ENCODE results near the gene MYNN.
"Not testable (repeated sequence)": the region's sequence is repeated elsewhere in the genome, so short reads cannot be mapped to it uniquely, and the experiment has no call there.

Gene MYNN

DNA sequence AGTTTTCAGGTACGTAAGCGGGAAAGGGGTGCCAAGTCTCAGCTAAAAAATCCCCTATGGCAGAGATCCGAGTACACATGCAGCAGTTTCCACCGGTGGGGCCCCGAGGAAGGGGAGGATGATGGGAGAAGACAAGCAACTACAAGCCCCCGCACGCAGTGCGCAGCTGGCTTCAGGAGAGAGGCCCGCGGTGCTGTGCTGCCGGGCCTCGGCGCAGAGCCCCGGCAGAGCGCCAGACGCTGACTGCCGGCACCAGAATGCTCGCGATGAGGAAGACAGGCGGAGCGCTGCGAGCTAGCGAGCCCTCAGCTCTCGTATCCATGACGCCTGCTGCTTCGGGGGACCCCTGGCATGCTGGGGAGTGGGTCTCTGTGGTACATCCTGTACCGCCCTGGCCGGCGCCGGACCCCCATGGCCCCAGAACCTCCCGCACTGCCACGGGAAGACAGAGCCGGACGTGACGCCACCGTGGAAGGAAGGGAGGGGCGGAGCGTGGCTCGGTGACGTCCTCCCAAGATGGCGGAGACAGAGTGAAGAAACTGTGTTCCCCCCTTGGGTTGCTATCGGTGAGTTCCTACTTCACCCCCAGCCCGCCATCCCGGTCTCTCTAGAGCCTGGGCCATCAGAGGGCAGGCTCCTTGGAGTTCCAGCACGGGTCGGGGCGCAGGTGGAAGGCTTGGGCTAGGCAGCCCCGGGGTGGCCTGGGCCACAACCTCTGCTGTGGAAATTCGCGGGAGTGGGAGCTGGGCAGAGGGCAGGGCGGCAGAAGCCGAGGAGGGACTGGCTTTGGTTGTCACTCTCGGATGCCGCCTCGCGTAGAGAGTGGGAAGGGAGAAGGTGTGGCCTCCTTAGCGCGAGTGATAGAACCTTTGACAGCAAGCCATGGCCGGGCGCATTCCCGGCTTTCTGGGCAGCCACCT lies at the start of gene MYNN:
MYNN (plus strand) TSS at position 500 of the 920 bp plus-strand sequence. CDS start 900 bp downstream, outside the sequence.
- peak; percentile 90 for DNase-seq (ENCODE audit: low read depth)

DNA sequence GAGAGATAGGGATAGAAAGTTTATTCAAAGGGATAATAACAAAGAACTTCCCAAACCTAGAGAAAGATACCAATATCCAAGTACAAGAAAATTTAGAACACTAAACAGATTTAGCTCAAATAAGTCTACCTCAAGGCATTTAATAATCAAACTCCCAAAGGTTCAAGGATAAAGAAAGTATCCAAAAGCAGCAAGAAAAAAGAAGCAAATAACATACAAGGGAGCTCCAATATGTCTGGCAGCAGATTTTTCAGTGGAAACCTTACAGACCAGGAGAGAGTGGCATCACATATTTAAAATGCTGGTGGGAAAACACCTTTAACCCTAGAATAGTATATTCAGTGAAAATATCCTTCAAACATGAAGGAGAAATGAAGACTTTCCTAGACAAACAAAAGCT lies 41.3 kb upstream of the MYNN start:
- DNase-seq (ENCODE audit: low read depth), result not testable (repeated sequence)

DNA sequence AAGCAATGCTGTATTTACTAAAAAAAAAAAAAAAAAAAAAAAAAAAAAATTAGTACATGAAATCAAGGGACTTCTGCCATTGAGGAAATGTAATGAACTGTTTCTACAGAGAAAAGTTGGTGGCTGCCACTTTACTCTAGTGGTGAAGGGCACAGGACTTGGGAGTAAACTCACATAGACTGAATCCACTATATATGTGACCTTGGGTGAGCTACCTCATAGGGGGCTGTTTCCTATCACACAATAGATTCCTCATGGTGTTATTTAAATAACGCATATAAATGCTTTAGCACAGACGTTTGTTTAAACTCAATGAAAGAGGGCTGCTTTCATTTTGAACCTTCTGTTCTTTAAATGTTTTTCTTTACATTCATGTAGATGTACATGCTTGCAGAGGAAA lies 34.1 kb upstream of the MYNN start:
- DNase-seq (ENCODE audit: low read depth), result no peak

DNA sequence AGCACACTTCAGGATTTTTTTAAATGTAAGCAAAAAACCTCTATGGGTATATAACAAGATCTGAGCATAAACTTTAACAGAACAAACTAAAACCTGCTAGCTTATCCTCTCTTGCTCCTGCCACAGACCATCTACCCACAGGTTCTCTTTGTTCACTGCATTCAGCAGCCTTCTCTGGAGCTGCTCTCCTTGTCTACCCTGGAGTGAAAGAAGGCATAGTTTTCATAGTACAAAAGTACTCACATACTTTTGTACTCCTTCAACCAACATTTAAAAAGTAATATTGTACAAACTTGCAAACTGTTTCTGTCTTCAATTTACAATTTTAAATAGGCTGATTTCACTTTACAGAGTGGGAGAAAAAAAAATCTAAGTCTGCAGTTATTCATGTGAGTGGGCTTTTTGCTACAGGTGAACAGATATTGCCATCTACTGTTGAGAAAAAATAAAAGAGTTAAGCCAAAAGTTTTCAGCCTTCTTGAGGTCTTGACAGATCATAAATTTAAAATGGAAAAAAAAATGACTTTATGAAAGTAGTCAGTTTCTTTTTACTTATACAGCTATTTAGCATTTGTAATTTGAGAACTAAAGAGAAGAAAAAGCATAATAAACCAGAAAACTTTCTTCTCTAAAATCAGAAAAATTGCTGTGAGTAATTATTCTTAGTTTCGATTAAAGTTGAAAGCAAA lies 28.7 kb upstream of the MYNN start:
- DNase-seq (ENCODE audit: low read depth), result no peak

DNA sequence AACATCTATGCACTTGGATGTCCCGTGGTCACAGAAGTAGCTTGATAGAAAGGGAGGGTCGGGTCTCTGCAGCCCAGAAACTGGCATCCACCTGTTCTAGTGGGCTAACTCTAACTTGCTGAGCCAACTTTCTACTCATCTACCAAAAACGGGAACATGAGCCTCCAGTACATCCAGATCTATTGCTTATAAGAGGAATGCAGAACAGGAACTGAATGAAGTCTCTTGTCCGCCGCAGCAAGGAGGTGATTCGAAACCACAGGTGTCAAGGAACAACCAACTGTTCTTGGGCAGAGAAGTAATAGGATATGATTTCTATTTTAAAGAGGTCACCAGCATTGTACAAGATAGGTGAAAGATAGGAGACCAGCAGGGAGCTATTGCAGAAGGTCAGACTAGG lies 26.3 kb upstream of the MYNN start:
- DNase-seq (ENCODE audit: low read depth), result no peak

DNA sequence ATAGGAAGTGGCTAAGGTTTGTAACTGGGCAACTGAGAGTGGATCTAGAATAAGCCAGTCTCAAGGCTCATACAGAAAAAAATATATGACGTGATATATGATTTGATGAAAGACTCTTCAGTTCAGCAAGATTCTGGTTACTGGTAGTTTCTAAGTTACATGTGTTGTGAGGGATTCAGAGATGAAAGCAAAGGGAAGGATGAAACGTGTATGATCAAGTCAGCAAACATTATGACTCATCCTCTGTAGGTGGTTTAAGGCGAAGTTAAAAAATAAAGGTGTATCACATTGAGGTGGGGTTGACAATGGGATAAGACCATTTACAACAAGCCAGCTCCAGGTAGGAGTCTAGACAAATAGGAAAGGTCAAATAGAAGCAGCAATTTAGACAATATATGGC lies 24.5 kb upstream of the MYNN start:
- DNase-seq (ENCODE audit: low read depth), result no peak

DNA sequence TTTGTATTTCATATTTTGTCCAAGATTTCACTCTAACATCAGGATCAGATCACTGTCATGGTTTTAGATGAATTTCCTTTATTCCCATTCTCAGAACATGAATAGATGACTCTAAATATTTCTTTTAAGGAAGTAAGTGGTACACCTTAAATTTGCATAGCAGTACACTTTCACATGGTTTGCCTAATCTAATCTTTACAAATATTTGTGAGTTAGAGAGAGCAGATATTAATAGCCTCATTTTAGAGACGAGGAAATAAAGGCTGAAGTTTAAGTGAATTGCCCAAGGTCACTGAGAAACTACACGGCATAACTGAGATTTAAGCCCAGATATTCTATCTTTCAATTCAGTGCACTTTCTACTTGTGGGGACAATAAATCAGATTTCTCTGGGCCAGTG lies 22.5 kb upstream of the MYNN start:
- DNase-seq (ENCODE audit: low read depth), result no peak

DNA sequence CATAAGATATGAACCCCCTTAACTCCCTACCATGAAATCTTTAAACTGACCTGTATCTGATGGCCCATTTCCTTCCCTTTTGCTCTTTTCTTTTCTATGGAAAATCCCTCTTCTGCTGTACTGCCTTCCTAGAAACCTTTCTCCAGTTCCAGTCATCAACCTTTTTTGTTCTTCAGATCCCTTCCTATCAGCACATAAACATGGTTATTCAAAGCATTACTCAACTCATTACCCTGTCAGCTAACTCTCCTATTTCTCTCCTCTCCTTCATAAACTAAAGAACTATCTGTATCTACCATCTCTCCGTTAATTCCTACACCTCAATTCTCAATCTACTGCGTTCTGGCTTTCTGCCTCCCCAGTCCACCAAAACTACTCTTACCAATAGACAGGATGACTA lies 21.3 kb upstream of the MYNN start:
- DNase-seq (ENCODE audit: low read depth), result no peak

DNA sequence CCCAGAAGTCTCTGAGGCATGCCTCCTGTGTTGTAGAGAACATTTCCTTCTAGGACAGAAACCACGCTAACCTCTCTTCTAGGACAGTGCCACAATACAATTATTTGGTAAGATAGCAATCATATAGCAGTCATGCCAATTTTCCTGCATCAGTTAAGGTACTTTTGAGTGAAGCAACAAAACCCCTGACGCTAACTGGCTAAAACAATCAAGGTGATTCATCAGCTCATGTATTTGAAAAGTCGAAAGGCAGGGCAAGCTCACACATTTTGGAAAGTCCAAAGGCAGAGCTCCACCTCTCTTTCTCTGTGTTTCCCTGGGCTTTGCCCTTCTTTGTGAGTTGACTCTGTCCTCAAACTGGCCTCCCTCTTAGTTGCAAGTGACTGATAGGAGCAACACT lies 18.5 kb upstream of the MYNN start:
- no peak for DNase-seq (ENCODE audit: low read depth)

DNA sequence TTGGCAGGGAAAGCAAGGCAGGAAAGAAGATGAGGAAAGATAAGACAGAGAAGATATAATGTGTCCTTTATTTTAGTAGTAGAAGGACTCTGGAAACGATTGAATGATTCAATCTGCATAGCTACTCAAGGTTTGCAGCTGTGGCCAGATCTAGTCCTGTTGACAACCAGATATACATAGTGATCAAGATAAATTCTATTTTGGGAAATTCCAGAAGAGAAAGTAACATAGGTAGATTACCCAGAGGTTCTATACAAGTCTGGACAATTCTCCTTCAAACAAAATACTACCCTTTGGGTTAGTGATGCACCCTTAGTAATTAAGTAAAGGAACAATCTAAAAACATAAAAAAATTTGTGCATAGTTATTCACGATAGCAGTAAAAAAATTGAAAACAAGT lies 17.7 kb upstream of the MYNN start:
- DNase-seq (ENCODE audit: low read depth), result no peak

DNA sequence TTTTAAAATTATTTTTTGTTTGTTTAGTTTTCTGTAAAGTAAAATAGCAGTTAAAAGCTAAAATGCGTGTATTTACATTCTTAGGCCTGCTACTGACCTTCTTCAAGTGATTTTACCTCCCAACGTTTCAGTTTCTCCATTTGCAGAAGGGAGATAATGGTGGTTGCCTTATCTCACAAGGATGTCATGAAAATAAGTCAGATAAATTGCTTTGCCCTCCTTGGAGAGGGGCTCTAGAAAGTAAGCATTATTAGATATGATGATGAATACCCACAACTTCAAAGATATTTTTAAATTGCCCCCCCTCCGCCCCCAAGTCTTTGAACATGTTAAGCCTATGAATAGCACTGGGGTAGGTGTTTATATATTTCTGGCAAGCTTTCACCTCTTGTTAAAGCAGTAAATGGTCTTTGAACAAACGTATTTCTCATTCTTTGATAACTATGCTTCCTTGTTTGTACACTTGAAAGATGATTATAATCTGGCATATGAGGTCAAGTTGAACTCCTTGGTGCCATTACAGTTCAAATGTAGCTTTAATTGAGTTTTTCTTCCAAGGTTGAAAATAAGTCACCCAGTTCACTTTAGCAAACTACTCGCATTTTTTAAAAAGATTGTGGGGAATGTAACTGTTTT lies 14.7 kb upstream of the MYNN start:
- no peak for DNase-seq (ENCODE audit: low read depth)

DNA sequence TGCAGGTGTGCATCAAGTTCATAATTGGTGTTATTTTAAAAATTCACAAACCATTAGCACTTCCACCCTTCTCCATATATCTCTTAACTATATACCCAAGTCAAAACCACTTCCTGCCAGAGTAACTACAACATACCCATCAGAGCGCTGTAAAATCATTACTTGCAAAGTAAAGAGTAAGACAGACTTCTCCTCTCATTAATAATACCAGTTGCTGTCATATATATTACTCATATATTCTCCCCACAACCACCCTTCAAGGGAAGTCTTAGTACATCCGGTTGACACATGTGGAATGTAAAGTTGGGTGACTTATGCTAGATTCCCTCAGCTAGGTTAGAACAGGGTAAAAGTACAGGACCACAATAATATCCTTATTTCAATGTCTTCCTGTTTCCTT lies 13.9 kb upstream of the MYNN start:
- no peak for DNase-seq (ENCODE audit: low read depth)

DNA sequence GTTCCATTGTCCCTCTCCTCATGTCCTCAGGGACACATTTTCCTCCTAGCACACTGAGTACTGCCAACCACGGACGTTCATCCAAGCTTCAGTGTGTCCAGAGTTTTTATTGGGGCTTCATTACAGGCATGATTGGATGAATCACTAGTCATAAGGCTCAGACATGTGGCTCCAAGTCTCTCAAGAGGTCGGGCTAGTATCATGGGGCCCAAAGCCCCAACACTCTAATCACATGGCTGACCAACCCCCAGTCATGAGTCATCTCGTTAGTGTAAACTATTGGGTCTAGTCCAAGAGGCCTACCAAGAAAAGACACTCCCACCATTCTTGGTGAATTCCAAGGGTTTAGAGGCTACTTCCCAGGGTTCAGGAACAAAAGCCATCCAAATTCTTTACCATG lies 12.7 kb upstream of the MYNN start:
- no peak for DNase-seq (ENCODE audit: low read depth)

DNA sequence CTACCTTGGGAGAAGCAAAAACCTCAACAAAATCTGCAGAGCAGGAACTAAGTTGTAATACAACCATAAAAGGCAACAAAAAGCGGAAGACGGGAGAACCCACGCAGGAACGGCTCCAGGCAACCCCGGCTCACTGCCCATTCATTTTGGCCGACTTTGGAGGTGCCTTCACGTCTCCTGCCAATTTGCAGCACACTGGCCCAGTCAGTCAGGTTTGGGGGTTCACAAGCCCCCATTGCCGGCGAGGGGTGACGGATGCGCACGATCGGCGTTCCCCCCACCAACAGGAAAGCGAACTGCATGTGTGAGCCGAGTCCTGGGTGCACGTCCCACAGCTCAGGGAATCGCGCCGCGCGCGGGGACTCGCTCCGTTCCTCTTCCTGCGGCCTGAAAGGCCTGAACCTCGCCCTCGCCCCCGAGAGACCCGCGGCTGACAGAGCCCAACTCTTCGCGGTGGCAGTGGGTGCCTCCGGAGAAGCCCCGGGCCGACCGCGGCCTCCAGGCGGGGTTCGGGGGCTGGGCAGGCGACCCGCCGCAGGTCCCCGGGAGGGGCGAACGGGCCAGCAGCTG lies 8.8 kb upstream of the MYNN start:
- DNase-seq (ENCODE audit: low read depth), result peak; percentile 54

DNA sequence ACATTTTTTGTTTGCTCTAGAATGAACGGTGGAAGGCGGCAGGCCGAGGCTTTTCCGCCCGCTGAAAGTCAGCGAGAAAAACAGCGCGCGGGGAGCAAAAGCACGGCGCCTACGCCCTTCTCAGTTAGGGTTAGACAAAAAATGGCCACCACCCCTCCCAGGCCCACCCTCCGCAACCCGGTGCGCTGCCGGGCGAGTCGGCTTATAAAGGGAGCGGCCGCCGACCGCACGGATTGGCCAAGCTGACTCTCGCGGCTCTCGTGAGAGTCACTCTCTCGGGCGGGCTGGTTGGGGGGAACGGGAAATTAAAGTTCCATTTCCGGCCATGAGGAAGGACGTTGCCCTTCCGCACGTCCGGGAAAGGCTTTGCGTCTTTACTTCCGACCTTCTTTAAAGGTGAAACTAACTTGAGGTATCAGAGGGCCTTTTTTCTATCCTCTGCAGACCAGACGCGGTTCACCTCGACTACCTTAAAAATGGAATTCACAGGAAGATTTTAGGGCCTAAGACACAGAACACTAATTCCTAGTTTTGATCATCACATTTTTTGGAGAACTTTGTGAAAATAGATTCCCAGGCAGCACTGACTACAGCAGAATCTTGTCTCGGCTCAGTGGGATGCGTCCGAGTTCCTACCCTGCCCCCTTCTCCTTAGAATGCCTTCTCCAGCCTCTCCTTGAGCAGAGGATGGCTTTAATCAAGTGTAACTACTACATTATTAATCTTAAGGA lies 8.1 kb upstream of the MYNN start, which contains the start of gene TERC:
TERC (minus strand) TSS at position 179 of the 731 bp plus-strand sequence.
- peak; percentile 84 for DNase-seq (ENCODE audit: low read depth)

DNA sequence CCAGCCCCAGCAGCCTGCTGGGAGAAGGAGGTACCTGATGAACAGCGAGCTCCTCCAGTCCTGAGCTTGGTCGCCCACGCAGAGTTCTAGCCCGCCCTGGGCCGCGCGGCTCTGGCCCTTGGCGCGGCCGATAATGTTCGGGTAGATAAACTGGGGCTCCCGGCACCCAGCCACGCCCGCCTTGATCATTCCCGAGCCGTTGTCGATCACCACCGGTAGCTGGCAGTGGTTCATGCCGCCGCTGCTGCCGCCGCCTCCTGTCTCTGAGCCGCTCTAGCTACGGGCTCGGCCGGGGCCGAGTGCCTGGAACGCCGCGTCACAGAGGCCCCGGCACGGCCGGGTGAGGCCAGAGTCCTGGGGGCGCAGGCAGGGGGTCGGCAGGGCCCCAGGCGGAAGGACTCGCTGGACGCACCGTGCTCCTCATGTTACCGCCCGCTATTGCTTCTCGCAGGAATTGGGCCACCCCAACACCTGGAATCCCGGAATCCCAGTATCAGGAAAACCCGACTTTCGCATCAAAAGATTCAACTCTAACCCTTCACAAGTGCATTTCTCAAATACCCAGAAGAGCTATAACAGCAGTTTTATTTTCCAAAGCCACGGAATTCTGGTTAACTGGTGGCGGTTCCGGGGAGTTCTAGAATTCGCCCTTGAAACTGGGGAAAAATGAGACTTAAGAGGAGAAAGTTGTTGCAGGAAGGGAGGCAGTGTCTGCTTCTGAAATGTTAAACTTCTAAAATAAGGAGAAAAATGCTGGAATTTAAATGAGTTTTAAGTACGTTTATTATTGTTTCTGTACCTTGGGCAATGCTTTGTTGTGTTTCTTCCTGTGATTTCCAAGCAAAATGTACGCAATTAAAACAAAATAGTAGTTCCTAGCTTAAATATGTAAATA lies 3.7 kb upstream of the MYNN start, which contains the start of gene ACTRT3:
ACTRT3 (minus strand) TSS at position 275 of the 895 bp plus-strand sequence; CDS start at position 234, 41 bp downstream.
- peak; percentile 47 for DNase-seq (ENCODE audit: low read depth)

DNA sequence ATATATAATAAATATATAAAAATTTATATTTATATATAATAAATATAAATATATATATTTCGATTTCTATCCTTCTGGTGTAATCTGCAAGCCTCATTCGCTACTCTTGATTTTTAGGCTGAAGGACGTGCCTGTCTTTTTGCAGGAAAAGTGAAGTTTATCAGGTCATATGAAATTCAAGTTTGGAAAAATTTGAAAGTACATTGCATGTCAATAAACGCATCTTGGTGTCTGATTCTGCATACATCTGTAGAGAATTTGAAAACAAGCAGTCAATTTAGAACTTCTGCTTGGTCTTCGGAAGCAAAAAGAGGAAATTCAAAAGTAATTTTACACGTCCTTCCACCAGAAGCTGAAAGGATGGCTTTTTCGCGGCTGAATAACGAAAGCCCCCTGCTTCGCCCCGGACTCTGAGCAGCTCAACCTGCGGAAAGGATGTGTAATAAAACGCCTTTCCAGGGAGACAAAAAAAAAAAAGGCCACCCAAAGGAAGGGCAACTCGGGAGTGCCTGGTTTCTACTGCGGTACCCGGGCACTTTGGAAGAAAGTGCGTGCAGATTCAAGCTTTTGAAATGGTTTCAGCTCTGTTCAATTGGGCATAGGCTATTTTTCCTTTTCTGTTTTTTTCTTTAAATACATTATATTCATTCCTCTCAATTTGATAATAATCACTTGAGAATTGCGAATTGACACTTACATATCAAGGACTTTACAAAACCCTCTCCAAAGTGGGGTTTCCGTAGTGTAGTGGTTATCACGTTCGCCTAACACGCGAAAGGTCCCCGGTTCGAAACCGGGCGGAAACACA lies 1.5 kb upstream of the MYNN start:
- DNase-seq (ENCODE audit: low read depth), result no peak

DNA sequence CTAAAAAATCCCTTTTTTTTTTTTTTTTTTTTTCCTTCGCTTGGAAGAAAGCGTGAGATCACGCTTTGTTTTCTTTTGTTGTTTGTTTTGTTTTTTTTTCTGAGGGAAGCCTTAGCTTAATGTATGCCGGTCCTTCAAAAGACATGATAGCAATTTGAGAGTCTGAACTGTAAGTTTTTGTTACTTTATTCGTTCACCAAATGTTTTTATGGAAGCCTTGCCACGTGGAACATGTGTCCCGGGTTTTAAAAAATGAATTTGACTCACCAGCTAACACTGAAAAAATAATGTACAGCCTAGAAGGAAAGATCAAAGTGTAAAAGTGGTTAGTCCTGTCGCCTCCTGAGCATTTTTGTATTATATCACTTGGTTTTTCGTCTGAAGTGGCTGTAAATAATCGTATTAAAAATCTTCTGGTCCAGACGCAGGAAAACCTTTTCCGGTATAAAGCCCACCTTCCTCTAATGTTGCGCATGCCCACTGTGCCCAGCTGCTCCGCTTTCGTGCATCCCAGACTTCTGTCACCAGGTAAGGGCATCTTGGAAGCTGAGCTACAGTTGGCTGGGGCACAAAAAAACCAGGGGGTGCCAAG lies 795 bp upstream of the MYNN start:
- no peak for DNase-seq (ENCODE audit: low read depth)

DNA sequence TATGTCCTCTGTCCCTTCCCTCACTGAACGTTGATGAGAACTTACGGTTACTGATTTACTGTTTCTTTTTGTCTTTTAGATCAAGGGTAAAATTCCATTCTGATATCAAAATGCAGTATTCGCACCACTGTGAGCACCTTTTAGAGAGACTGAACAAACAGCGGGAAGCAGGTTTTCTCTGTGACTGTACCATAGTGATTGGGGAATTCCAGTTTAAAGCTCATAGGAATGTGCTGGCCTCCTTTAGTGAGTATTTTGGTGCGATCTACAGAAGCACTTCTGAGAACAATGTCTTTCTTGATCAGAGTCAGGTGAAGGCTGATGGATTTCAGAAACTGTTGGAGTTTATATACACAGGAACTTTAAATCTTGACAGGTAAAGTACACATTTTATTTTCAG lies 990 bp downstream of the MYNN start:
- no peak for DNase-seq (ENCODE audit: low read depth)

All from stimulated activated CD8-positive, alpha-beta memory T cell treated with anti-CD3 and anti-CD28 coated beads, Interleukin-12 subunit alpha, Interleukin-12 subunit beta, amount 100 ng/mL, for 4 hours (primary cell).